ENCODE results near the gene KISS1.

- TF ChIP-seq BHLHE40 (IDR thresholded peaks at IDR 0.05; ENCODE audit: borderline replicate concordance): no peak
- TF ChIP-seq FOXM1 (IDR thresholded peaks at IDR 0.05; ENCODE audit: borderline replicate concordance): no peak
- TF ChIP-seq, protein P1, sequence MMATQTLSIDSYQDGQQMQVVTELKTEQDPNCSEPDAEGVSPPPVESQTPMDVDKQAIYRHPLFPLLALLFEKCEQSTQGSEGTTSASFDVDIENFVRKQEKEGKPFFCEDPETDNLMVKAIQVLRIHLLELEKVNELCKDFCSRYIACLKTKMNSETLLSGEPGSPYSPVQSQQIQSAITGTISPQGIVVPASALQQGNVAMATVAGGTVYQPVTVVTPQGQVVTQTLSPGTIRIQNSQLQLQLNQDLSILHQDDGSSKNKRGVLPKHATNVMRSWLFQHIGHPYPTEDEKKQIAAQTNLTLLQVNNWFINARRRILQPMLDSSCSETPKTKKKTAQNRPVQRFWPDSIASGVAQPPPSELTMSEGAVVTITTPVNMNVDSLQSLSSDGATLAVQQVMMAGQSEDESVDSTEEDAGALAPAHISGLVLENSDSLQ (IDR thresholded peaks at IDR 0.05): no peak
Measured at GRCh38 chr1:204142032-204142974, 54.0 kb downstream of the KISS1 start.

All from HEK293T (cell line).